GM12878 (cell line): ENCODE results near the gene JRKL. TPM values are rescaled to one million over a fixed set of nuclear protein-coding genes. Genes with fewer than 3 reads are reported as not detected.

Experiments
- ASH2L ChIP-seq: fragments of 300-600, 200-600 bp; sonication (generic); IDR thresholded peaks from 2 replicates; pipeline ENCODE4 v1.6.1; 2017; ENCODE audit warnings: low read depth, mild to moderate bottlenecking, borderline replicate concordance
- CHD2 ChIP-seq: IDR thresholded peaks from 2 replicates; pipeline ENCODE4 v1.6.1; 2011; ENCODE audit warnings: low read depth, low read length, improper control_type of control experiment, borderline replicate concordance
- CREB1 ChIP-seq: IDR thresholded peaks from 2 replicates; pipeline ENCODE4 v1.6.1; 2012; ENCODE audit warnings: low read depth, mild to moderate bottlenecking, inconsistent platforms
- CTCF ChIP-seq, 3 experiments: IDR thresholded peaks in 2 of 3; conservative IDR thresholded peaks in 1 of 3; 2 replicates each; pipeline ENCODE4 v1.5.1; 2011; ENCODE audit warnings: low read depth in 3 of 3, low read length in 3 of 3, mild to moderate bottlenecking in 3 of 3, control low read depth in 2 of 3, moderate library complexity in 2 of 3, inconsistent platforms in 1 of 3, mixed read lengths in 1 of 3; ENCODE audit not compliant: control insufficient read depth in 2 of 3, insufficient read depth in 1 of 3; ENCODE audit errors: extremely low read depth in 1 of 3
- EED ChIP-seq: sonication (generic); IDR thresholded peaks from 2 replicates; pipeline ENCODE4 v1.6.1; 2016; ENCODE audit warnings: antibody characterized with exemption, low read depth
- EGR1 ChIP-seq, 2 experiments: IDR thresholded peaks; 1 replicate in 1 of 2; 2 replicates in 1 of 2; pipeline ENCODE4 v1.6.1; 2011 to 2012; ENCODE audit warnings: low read depth in 2 of 2, low read length in 2 of 2, borderline replicate concordance in 1 of 2, mild to moderate bottlenecking in 1 of 2, moderate library complexity in 1 of 2
- ETV6 ChIP-seq, 2 experiments: fragments of 450-650 bp in 1 of 2; IDR thresholded peaks in 1 of 2; conservative IDR thresholded peaks in 1 of 2; 2 replicates each; pipeline ENCODE4 v1.6.1; 2014; ENCODE audit warnings: antibody characterized with exemption in 1 of 2, borderline replicate concordance in 1 of 2, low read depth in 1 of 2, mild to moderate bottlenecking in 1 of 2, moderate library complexity in 1 of 2
- HDGF ChIP-seq: fragments of 450-650 bp; IDR thresholded peaks from 2 replicates; pipeline ENCODE4 v1.6.1; 2016; ENCODE audit warnings: antibody characterized with exemption
- IKZF1 ChIP-seq: fragments of 450-650 bp; conservative IDR thresholded peaks from 2 replicates; pipeline ENCODE4 v1.6.1; 2017; ENCODE audit warnings: antibody characterized with exemption, mild to moderate bottlenecking
- IKZF2 ChIP-seq, 2 experiments: fragments of 450-650 bp; IDR thresholded peaks; 2 replicates each; pipeline ENCODE4 v1.6.1; 2017; ENCODE audit warnings: mild to moderate bottlenecking in 2 of 2, moderate library complexity in 2 of 2
- MEF2B ChIP-seq: fragments of 450-650 bp; IDR thresholded peaks from 2 replicates; pipeline ENCODE4 v1.6.1; 2018; ENCODE audit warnings: mild to moderate bottlenecking, moderate library complexity; ENCODE audit not compliant: partially characterized antibody, poor library complexity, severe bottlenecking
- MXI1 ChIP-seq: fragments of 150-350 bp; IDR thresholded peaks from 2 replicates; pipeline ENCODE4 v1.6.1; 2011; ENCODE audit warnings: low read depth, mild to moderate bottlenecking, inconsistent platforms, low read length, improper control_type of control experiment
- NFYA ChIP-seq: IDR thresholded peaks from 2 replicates; pipeline ENCODE4 v1.6.1; 2011; ENCODE audit warnings: low read depth, mild to moderate bottlenecking, low read length, improper control_type of control experiment, borderline replicate concordance
- NR2F1 ChIP-seq: fragments of 450-650 bp; conservative IDR thresholded peaks from 2 replicates; pipeline ENCODE4 v1.6.1; 2017; ENCODE audit warnings: mild to moderate bottlenecking
- PAX5 ChIP-seq: IDR thresholded peaks from 2 replicates; pipeline ENCODE4 v1.6.1; 2011; ENCODE audit warnings: low read depth, low read length, borderline replicate concordance
- PML ChIP-seq: IDR thresholded peaks from 2 replicates; pipeline ENCODE4 v1.6.1; 2012; ENCODE audit warnings: low read length, inconsistent platforms
- POLR2A ChIP-seq: IDR thresholded peaks from 2 replicates; pipeline ENCODE4 v1.6.1; 2011; ENCODE audit warnings: low read depth, mild to moderate bottlenecking, low read length
- POLR2AphosphoS5 ChIP-seq: IDR thresholded peaks from 2 replicates; pipeline ENCODE4 v1.6.1; 2011; ENCODE audit warnings: mild to moderate bottlenecking, low read length, inconsistent platforms
- RAD21 ChIP-seq: IDR thresholded peaks from 2 replicates; pipeline ENCODE4 v1.6.1; 2011; ENCODE audit warnings: mild to moderate bottlenecking, low read depth, low read length, moderate library complexity; ENCODE audit not compliant: insufficient read depth
- SUZ12 ChIP-seq: fragments of 200-600 bp; sonication (generic); IDR thresholded peaks from one replicate; pipeline ENCODE4 v1.6.1; 2018; ENCODE audit warnings: antibody characterized with exemption, mild to moderate bottlenecking; ENCODE audit not compliant: unreplicated experiment
- TARDBP ChIP-seq: IDR thresholded peaks from 2 replicates; pipeline ENCODE4 v1.6.1; 2016; ENCODE audit warnings: borderline replicate concordance
- USF2 ChIP-seq: IDR thresholded peaks from 2 replicates; pipeline ENCODE4 v1.6.1; 2011; ENCODE audit warnings: low read depth, low read length, improper control_type of control experiment, borderline replicate concordance
- YBX1 ChIP-seq: fragments of 450-650 bp; IDR thresholded peaks from 2 replicates; pipeline ENCODE4 v1.6.1; 2016; ENCODE audit warnings: antibody characterized with exemption
- ZBTB4 ChIP-seq: fragments of 450-650 bp; formaldehyde crosslinking; IDR thresholded peaks from 2 replicates; pipeline ENCODE4 v1.4.0; 2022; ENCODE audit warnings: mild to moderate bottlenecking, moderate library complexity
- ZNF24 ChIP-seq: fragments of 450-650 bp; IDR thresholded peaks from 2 replicates; pipeline ENCODE4 v1.6.1; 2017; ENCODE audit warnings: antibody characterized with exemption, mild to moderate bottlenecking
- polyA plus RNA-seq, 11 experiments: library from polyadenylated mRNA; depleted of rRNA in 4 of 11; unstranded in 6 of 11; stranded (reverse) in 5 of 11; fragments of >200 nt; fragmentation: Nextera tagmentation in 4 of 11; fragmentation: Illumina TruSeq in 1 of 11; extraction: Ambion mirVana in 4 of 11; extraction: Trizol in 1 of 11; gene quantifications; 1 replicate in 1 of 11; 2 replicates in 10 of 11; pipeline versions ENCODE4 v1.2.1 to v1.2.3, GENCODE V29; 2011 to 2016; ENCODE audit warnings: inconsistent platforms in 2 of 11, missing spikeins in 2 of 11, low read depth in 1 of 11
- total RNA-seq, 4 experiments: library from RNA; depleted of rRNA in 3 of 4; stranded (reverse); fragments of >200 nt in 3 of 4; fragmentation: Illumina TruSeq in 1 of 4; extraction: Trizol in 1 of 4; gene quantifications; 2 replicates each; pipeline versions ENCODE4 v1.2.1 to v1.2.3, GENCODE V29; 2013 to 2021

Gene JRKL
- total and polyA plus RNA-seq, 10 of the 15 experiments (the other 5 are each of a cell fraction or from before 2014, with no cell fraction given): 3.8 to 12.4 (median 8.5) TPM

GRCh38 chr11:96341211-96342013 is 48.4 kb upstream of the JRKL start (continued):
- TF ChIP-seq SUZ12 (no peak), PML (peak; percentile 22; the same call in 1 of the 2 replicates), MXI1 (peak; percentile 37; the same call in 1 of the 2 replicates), EGR1 (IDR thresholded peaks at IDR 0.05; ENCODE audit: borderline replicate concordance in 1 of 2, low read depth in 2 of 2, low read length in 2 of 2) (peak in 1 of 2 experiments; percentile 88; a peak in 2 of 3 replicates), NR2F1 (0 out of 2 replicates have a peak, but pooled peaks have one; percentile 32), ZNF24 (peak; percentile 51; the same call in 1 of the 2 replicates), RAD21 (peak; percentile 47), ASH2L (0 out of 2 replicates have a peak, but pooled peaks have one; percentile 28), POLR2A (peak; percentile 79), EED (peak; percentile 77), POLR2AphosphoS5 (peak; percentile 43), TARDBP (0 out of 2 replicates have a peak, but pooled peaks have one; percentile 71), CHD2 (peak; percentile 43; the same call in 1 of the 2 replicates), IKZF2 (IDR thresholded peaks at IDR 0.05) (peak in 1 of 2 experiments; percentile 12; a peak in 3 of 4 replicates), HDGF (peak; percentile 76; the same call in 1 of the 2 replicates), NFYA (no peak), IKZF1 (peak; percentile 13; the same call in 1 of the 2 replicates), USF2 (no peak), CREB1 (peak; percentile 47; the same call in 1 of the 2 replicates), MEF2B (peak; percentile 90), PAX5 (peak; percentile 44; the same call in 1 of the 2 replicates), YBX1 (no peak), CTCF (IDR thresholded peaks at IDR 0.05 in 2 of 3, conservative IDR thresholded peaks at IDR 0.05 in 1 of 3; ENCODE audit: control insufficient read depth in 2 of 3, extremely low read depth in 1 of 3, insufficient read depth in 1 of 3, low read depth in 3 of 3, low read length in 3 of 3) (peak; percentile 59 to 69 (median 69)), ZBTB4 (CRISPR knock-in tag) (no peak), ETV6 (conservative IDR thresholded peaks at IDR 0.05 in 1 of 2, IDR thresholded peaks at IDR 0.05 in 1 of 2; ENCODE audit: borderline replicate concordance in 1 of 2, low read depth in 1 of 2) (no peak)
